NB4 (cell line): ENCODE measurements around the gene MED22.
"Not testable (repeated sequence)": the region's sequence is repeated elsewhere in the genome, so short reads cannot be mapped to it uniquely, and the experiment has no call there.

ENCODE experiments used
- DNase-seq: peaks from one replicate; pipeline ENCODE4 v3.0.0; 2010; ENCODE audit warnings: low read depth
- H3K4me3 ChIP-seq: one replicate; pipeline ENCODE4 v1.5.1; 2011; ENCODE audit warnings: mild to moderate bottlenecking, low read depth, low read length, moderate library complexity
- MYC ChIP-seq: IDR thresholded peaks from 2 replicates; pipeline ENCODE4 v1.6.1; 2011; ENCODE audit warnings: low read depth, low read length
- POLR2A ChIP-seq: IDR thresholded peaks from 2 replicates; pipeline ENCODE4 v1.6.1; 2011; ENCODE audit warnings: mild to moderate bottlenecking; ENCODE audit not compliant: insufficient read length; ENCODE audit errors: extremely low read depth
- TF ChIP-seq, protein P1 (sequence below): IDR thresholded peaks from 2 replicates; pipeline ENCODE4 v1.6.1; 2011; ENCODE audit warnings: low read depth, low read length
- TF ChIP-seq, protein P2 (sequence below): IDR thresholded peaks from one replicate; pipeline ENCODE4 v1.5.1; 2012; ENCODE audit warnings: low read depth, low read length

MED22 gene

DNA sequence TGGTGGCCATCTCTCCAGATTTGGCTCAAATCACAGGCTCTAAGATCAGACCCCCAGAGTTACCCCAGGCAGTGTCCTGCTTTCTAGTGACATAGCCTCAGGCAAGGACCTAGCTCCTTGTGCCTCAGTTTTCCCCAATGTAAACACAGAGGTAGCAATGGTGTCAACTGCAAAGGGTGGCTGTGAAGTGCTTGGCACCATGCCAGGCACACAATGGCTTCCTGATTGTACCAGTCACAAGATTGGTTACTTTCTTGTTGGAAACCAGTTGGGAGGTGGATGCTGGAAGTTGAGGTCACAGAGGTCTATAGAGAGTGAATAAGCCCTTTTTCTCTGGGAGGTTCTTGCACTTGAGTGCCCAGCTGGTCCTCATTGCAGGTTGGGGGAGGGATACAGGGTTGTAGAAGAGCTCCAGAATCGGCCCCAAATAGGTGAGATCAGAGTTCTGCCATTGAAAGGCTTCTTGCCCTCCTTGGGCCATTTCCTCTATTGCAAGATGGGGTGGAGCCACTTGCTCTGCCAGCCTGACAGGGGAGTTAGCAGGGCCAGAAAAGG lies 30.6 kb upstream of the MED22 start:
- TF ChIP-seq, protein P1, sequence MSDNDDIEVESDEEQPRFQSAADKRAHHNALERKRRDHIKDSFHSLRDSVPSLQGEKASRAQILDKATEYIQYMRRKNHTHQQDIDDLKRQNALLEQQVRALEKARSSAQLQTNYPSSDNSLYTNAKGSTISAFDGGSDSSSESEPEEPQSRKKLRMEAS, result no peak
- TF ChIP-seq MYC, result no peak
- TF ChIP-seq, protein P2, sequence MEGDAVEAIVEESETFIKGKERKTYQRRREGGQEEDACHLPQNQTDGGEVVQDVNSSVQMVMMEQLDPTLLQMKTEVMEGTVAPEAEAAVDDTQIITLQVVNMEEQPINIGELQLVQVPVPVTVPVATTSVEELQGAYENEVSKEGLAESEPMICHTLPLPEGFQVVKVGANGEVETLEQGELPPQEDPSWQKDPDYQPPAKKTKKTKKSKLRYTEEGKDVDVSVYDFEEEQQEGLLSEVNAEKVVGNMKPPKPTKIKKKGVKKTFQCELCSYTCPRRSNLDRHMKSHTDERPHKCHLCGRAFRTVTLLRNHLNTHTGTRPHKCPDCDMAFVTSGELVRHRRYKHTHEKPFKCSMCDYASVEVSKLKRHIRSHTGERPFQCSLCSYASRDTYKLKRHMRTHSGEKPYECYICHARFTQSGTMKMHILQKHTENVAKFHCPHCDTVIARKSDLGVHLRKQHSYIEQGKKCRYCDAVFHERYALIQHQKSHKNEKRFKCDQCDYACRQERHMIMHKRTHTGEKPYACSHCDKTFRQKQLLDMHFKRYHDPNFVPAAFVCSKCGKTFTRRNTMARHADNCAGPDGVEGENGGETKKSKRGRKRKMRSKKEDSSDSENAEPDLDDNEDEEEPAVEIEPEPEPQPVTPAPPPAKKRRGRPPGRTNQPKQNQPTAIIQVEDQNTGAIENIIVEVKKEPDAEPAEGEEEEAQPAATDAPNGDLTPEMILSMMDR, result no peak
- no peak for TF ChIP-seq POLR2A
- DNase-seq, result no peak
- H3K4me3 ChIP-seq, result no peak overlapping the region

DNA sequence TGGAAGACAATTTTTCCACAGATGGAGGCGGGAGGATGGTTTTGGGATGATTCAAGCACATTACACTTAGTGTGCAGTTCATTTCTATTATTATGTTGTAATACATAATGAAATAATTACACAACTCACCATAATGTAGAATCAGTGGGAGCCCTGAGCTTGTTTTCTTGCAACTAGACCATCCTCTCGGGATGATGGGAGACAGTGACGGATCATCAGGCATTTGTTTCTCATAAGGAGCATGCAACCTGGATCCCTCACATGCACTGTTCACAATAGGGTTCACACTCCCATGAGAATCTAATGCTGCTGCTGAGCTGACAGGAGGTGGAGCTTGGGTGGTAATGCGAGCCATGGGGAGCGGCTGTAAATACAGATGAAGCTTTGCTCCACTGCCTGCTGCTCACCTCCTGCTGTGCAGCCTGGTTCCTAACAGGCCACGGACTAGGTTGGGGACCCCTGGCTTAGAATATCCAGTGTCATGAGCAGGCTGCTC lies 29.8 kb upstream of the MED22 start:
- H3K4me3 ChIP-seq, result no peak overlapping the region
- TF ChIP-seq, protein P2, result no peak
- TF ChIP-seq POLR2A (no peak), MYC (no peak)
- TF ChIP-seq, protein P1, result no peak
- DNase-seq, result peak; percentile 45

DNA sequence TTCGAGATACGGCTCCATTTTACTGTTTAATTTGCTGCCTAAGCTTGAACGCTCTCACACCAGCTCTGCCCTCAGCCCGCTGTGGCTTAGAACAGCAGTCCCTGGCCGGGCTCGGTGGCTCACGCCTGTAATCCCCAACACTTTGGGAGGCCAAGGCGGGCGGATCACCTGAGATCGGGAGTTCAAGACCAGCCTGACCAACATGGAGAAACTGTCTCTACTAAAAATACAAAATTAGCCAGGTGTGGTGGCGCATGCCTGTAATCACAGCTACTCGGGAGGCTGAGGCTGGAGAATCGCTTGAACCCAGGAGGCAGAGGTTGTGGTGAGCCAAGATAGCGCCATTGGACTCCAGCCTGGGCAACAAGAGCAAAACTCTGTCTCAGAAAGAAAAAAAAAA lies 29.3 kb upstream of the MED22 start:
- H3K4me3 ChIP-seq, DNase-seq: not testable (repeated sequence)

DNA sequence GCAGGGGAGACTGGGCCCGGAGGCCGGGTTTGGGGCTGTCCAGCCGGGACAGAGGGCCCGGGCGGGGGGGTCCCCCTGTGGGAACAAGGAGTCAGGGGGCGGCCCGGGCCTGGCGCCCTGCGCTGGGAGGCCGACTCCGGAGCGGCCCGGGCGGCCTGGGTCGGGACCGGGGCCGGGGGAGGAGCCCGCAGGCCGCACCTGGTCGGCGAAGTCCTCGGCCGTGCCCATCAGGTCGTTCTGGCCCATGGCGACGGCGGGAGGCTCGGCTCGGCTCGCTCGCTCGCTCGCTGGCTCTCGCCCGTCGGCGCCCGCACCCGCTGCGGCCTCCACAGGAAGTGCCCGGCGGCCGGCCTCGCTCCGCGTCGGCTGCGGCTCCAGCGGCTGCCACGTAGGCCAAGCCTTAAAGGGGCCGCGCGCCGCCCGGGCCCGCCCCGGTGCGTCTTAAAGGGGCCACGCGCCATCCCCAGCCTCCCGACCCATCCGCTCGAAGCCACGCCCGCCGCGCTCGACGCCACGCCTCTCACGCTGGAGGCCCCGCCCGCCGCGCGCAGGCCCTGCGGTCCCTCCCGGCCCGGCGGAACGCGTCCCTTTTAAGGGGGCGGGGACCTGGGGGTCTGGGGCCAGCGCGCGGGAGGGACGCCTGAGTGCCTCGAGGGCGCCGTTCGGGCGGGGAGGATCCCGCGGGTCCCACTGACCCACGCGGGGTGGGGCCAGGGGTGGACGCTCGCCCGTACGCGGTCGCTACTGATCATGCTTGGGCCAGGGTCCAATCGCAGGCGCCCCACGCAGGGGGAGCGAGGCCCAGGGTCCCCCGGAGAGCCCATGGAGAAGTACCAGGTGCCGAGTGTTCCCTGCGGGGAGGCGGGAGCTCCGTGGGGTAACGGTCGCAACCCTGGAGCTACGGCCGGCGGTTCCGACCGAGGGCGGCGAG lies 28.1 kb upstream of the MED22 start, which contains the start of the genes STKLD1 and SURF4:
STKLD1 (plus strand) TSS at position 643 of the 931 bp plus-strand sequence; CDS start at position 751, 108 bp downstream.
SURF4 (minus strand) TSS at position 337 of the 931 bp plus-strand sequence; CDS start at position 246, 91 bp downstream.
- peak; percentile 97 for DNase-seq
- peak within 1 kb of the TSS; percentile 96 for H3K4me3 ChIP-seq
- TF ChIP-seq MYC, result 0 out of 2 replicates have a peak, but pooled peaks have one; percentile 8
- TF ChIP-seq, protein P1, result peak; percentile 68
- TF ChIP-seq, protein P2, result no peak
- peak; percentile 69 for TF ChIP-seq POLR2A

DNA sequence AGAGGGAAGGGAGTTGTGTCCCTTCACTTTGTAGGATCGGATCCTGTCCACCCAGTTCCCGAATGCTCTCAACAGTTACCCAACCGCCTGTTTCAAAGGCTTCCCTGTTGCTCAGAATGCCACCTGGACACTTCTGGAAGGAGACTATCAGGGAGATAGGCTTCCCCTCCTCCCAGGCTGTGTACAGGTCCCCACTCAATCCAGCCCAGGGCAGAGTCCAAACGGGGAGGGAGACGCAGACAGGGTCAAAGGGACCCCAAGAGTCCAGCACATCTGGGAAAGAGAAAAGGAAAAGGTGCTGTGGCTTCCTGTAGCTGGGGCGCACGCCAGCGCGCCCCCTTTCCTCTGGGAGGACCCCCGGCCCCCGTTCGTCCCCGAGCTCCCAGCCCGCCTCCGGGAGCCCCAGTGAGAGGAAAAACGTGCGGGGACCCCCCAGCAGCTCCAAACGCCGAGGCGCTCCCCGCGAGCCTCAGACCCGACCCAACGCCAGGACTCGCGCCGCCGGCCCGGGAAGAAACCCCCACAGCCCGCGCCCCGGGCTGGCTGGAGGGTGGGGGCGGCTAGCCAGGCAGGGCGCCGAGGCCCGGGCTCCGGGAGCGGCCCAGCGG lies 27.3 kb upstream of the MED22 start:
- DNase-seq, result peak; percentile 64
- TF ChIP-seq MYC (no peak), POLR2A (no peak)
- TF ChIP-seq, protein P2, result no peak
- TF ChIP-seq, protein P1, result 0 out of 2 replicates have a peak, but pooled peaks have one; percentile 8
- peak overlapping the region; percentile 96 for H3K4me3 ChIP-seq
